ENCODE results near the gene PTGER3. TPM values are rescaled to one million over a fixed set of nuclear protein-coding genes. Genes with fewer than 3 reads are reported as not detected.

Gene PTGER3
- total and polyA plus RNA-seq, 9 donors, result 0.86 to 8.9 (median 3.5) TPM

- peak overlapping the region; percentile 94 for H3K4me3 ChIP-seq
- TF ChIP-seq POLR2A (IDR thresholded peaks at IDR 0.05) (no peak), EP300 (IDR thresholded peaks at IDR 0.05) (no peak), CTCF (IDR thresholded peaks at IDR 0.05) (no peak)
- H3K27ac ChIP-seq, result peak overlapping the region; percentile 48 to 84
- intact Hi-C loops (cut with DNase I), result no loop called here
- DNase-seq, result no peak
- WGBS, 3 donors, result 0 to 1% (median 1%) methylated on average over 17 of the region's 17 CpGs
- H3K36me3 ChIP-seq, result no peaks in the 10 kb centered on the region
- no peaks in the 10 kb centered on the region for H3K9me3 ChIP-seq
- no peaks in the 10 kb centered on the region for H3K27me3 ChIP-seq
- peaks cover 3% of the 10 kb centered on the region for H3K4me1 ChIP-seq (ENCODE audit: insufficient read depth)
These were observed 32.7 kb upstream of the PTGER3 start for GRCh38 chr1:71080230-71080738.

GRCh38 chr1:71074681-71075080, 27.1 kb upstream of the PTGER3 start:
- WGBS, 3 donors, result 82 to 90% (median 88%) methylated on average over 1 of the region's 1 CpG

GRCh38 chr1:71072273-71072672, 24.7 kb upstream of the PTGER3 start:
- intact Hi-C loops (cut with DNase I), result no loop called here
- TF ChIP-seq CTCF (IDR thresholded peaks at IDR 0.05) (no peak), EP300 (IDR thresholded peaks at IDR 0.05) (no peak), POLR2A (IDR thresholded peaks at IDR 0.05) (no peak)

More at GRCh38 chr1:71074681-71075080, 27.1 kb upstream of the PTGER3 start:
- Histone ChIP-seq H3K9me3 (no peaks in the 10 kb centered on the region), H3K27ac (no peak overlapping the region), H3K4me3 (no peak overlapping the region), H3K4me1 (ENCODE audit: insufficient read depth) (no peaks in the 10 kb centered on the region), H3K27me3 (no peaks in the 10 kb centered on the region), H3K36me3 (no peaks in the 10 kb centered on the region)
- TF ChIP-seq CTCF (IDR thresholded peaks at IDR 0.05) (no peak), POLR2A (IDR thresholded peaks at IDR 0.05) (no peak), EP300 (IDR thresholded peaks at IDR 0.05) (no peak)
- intact Hi-C loops (cut with DNase I), result no loop called here
- no peak for DNase-seq

GRCh38 chr1:71071720-71072119, 24.1 kb upstream of the PTGER3 start:
- TF ChIP-seq CTCF (IDR thresholded peaks at IDR 0.05) (no peak), EP300 (IDR thresholded peaks at IDR 0.05) (no peak), POLR2A (IDR thresholded peaks at IDR 0.05) (no peak)
- Histone ChIP-seq H3K36me3 (no peaks in the 10 kb centered on the region), H3K27ac (no peak overlapping the region), H3K4me3 (no peak overlapping the region), H3K4me1 (ENCODE audit: insufficient read depth) (no peaks in the 10 kb centered on the region), H3K27me3 (no peaks in the 10 kb centered on the region), H3K9me3 (no peaks in the 10 kb centered on the region)
- intact Hi-C loops (cut with DNase I), result no loop called here
- WGBS, 3 donors, result 76 to 79% (median 77%) methylated on average over 4 of the region's 4 CpGs
- no peak for DNase-seq

More at GRCh38 chr1:71072273-71072672, 24.7 kb upstream of the PTGER3 start:
- H3K27ac ChIP-seq, result no peak overlapping the region
- no peaks in the 10 kb centered on the region for H3K9me3 ChIP-seq
- no peaks in the 10 kb centered on the region for H3K27me3 ChIP-seq
- H3K4me1 ChIP-seq (ENCODE audit: insufficient read depth), result no peaks in the 10 kb centered on the region
- H3K36me3 ChIP-seq, result no peaks in the 10 kb centered on the region
- no peak for DNase-seq
- H3K4me3 ChIP-seq, result no peak overlapping the region

Data from ovary (tissue), 9 donors.